HG02798 (cell line): ENCODE data around the gene MBL2.

Source experiments
- ATAC-seq: cut with Tn5 transposase; IDR thresholded peaks from one replicate; pipeline ENCODE4 v1.9.1; 2021; ENCODE audit warnings: mild to moderate bottlenecking; ENCODE audit not compliant: unreplicated experiment, poor library complexity

The MBL2 gene

DNA sequence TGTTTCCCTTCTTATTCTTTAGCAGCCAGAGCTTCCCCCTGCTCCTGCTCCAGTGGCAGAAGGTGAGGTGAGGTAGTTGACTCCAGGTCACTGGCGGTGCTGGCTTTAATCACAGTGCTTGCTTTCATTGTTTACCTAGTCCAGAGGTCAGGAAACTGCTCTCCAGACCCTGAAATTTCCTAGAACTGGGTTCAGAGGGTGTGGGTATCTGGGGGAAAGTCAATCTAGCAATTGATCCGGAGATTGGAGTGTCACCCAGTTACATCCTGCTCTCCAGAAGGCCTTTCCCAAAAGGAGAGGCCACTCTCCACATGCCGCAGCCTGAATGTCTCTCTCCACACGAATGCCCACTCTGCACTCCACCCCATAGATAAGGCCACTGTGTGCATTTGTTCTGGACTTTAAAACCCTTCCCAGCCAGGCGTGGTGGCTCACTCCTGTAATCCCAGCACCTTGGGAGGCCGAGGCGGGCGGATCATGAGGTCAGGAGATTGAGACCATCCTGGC lies 2.1 kb upstream of the MBL2 start:
- no peak for ATAC-seq

DNA sequence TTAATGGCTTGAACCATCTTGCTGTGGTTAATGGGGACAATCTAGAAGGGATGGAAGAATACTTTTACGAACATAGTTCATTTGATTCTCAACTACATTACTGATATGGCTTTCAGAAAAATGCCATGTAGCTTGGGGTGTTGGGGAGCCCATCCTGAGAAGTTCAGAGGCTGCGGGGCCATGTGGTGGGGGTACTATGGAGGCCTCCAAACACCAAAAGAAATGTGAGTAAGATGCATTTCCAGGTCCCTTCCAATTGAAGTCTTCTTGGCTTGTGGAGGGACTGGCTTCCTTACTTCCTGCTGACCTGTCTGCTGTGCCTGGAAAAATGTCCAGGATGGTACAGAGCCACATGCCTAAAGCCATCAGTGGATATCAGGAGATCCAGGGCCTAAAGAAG lies 1.6 kb upstream of the MBL2 start:
- ATAC-seq = no peak

DNA sequence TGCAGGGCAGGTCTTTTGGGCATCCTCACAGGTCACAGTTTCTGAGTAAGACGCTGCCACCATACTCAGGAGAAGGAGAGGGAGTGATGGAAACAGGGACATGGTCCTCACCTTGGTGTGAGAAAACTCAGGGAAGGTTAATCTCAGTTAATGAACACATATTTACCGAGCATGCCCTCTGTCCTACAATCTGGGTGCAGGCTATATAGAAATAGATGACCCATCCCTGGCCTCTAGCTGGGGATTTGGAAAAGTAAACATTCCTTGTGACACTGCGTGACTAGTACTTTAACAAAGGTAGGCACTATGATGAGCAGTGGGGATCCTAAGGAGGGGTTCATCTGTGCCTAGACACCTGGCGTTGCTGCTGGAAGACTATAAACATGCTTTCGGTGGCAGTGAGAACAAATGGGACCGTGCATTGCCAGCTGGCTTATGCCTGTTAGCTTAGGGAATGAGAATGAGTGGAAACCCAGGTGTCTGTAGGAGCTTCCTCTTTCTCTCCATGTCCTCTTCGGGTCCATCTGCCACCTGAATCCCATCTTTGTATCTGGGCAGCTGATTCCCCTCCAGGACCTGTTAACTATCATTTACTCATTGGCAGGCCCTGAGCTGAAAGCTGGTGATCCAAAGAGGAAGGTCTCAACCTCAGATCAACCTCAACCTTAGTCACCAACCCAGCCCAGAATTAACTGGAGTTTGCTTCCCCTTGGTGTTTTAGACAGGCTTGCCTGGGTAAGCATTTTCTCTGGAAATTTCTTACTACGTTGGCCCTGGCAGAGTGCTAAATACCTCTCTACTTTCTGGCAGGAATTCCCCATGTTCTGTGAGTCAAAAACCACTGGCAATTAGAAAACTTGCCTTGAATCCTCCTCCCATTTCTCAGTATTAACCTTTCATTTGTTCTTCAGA lies 794 bp downstream of the MBL2 start:
- ATAC-seq = no peak

DNA sequence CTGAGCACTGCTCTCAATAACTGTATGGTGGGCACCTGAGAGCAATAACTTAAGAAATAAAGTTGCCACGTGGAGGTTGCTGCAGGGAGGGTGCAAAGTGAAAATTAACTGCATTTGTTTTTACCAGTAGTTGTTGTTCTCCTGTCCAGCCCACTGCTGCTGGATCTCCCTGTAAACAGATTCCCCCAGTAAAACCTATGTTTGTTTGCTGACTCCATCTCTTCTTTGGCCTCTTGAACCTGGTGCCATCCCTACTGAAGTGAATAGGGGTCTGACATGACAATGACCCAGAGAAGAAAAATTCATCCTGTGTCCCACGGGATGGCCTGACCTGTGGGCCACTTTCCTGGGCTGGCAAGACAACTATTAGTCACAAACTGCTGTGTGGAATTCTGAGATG lies 1.7 kb downstream of the MBL2 start:
- ATAC-seq = no peak

DNA sequence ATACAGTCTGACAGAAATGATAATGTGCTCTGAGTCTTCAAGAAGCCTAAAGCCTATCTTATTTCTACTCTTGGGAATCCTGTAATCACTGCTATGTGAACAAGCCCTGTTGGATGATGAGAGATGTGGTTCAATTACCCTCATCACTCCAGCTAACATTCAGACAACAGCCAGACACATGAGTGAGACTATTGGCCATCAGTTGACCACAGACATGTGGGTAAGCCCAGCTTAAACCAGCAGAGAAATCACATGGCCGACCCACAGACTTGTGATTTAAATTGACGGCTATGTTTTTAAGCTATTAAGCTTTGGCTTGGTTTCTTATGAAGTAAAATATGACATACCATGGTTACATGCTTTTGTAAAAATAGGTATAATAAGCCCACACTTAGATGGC lies 2.6 kb downstream of the MBL2 start:
- ATAC-seq = no peak

DNA sequence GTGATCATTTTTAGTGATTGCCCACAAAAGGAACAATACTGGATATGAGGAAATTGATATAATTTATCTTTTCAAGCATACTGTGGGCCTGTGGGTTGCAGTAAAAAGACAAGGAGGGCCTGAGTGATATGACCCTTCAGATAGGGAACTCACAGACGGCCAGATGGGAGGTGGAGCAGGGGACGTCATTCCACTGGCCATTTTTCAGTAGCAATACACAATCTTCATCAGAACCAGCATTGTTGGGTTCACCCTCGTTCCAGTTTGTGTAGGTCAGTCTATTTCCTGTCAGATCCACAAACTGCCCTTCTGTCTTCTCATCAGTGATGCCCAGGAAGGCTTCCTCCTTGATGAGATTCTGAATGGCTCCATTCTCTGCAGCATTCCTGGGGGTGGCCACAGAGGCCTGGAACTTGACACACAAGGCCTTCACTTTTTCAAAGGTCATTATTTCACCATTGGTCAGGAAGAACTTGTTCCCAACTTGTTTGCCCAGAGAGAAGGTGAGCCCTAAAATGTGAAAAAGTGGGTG lies 4.5 kb downstream of the MBL2 start:
- no peak for ATAC-seq

DNA sequence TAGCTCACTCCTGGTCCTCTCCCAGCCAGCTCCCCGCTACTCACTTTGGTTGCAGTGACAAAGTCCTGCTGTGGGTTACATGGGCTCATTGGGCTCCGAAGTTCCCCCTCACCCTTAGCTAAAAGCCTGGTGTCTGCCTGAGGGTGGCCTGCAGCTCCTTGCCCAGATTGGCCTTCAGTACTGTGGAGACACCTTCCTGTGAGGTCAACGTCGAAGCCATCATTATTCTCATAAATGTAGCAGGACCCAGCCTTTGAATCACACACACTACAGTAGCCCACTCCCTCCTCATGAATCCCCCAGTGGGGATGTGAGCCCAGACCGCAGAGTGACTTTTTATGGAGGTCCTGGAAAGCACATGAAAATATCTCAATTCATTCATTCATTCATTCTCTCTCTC lies 10.5 kb downstream of the MBL2 start:
- no peak for ATAC-seq

DNA sequence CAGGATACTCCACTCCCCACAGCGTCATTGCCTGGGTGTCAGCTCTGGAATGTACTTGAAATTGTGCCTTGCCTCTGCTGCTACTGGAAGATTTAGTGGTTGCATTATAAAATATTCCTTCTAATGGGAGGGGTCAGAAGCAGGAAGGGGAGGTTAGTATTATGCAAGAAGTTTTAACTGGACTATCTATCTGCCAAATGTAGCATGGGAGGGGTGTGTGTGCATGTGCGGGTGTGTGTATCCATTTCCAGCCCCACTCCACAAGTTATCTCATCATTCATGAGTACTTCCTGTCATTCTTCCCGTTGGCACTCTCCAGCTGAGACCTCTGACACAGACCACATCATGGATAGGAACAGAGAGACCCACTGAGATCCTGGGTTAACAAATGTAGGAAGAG lies 13.4 kb downstream of the MBL2 start:
- no peak for ATAC-seq

DNA sequence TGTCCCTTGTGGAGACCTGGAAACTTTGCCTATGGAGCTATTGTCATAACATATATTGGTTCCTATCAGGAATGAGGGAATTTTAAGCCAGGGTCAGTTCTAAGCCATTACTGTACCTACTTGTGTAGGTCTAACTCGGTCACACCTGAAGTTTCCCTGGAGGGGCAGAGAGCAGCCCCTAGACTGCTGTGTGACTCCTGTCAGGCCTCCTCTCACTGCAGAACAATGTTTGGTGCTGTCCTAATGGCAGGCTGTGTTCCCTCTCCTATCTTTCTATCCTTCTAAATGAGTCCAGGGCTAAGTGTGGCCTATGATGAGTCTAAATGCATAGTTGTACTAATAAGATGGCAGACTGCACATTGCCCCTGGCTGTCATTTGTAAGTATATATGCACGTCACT lies 14.2 kb downstream of the MBL2 start:
- ATAC-seq = no peak

DNA sequence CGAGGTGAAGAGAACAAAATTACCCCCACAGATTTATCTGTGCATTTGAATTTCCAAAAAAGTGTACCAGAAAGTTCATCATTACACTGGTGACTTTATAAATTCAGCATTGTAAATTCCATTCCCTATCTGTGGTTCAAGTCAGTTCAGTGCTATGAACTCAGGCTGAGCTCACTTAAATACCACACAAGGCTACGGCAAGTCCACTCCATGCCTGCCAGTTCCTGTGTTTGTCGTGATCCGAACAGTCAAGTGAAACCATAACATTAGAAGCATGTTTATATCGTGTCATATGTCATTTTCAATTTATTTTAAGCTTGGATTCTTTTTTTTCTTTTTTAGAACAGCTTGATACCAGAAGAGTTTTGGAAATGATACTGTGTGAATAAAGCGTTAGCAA lies 14.8 kb downstream of the MBL2 start:
- no peak for ATAC-seq

DNA sequence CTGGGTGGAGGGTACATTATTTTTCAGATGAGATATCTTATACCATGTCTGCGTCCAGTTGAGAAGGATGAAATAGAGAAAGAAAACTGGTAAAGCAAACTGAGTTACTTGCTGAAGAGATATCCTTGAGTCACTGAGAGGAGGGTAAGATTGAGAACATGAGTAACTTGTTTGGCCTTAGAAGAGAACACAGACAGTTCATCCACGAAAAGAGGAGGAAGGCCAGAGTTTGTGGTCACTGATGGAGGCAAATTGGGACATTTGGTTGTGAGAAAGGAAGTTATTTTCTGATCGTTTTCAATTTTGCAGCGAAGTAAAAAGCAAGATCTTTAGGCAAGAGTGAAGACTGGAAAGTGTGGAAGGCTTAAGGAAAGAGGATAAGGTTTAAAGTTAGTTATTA lies 15.6 kb downstream of the MBL2 start:
- ATAC-seq = no peak

DNA sequence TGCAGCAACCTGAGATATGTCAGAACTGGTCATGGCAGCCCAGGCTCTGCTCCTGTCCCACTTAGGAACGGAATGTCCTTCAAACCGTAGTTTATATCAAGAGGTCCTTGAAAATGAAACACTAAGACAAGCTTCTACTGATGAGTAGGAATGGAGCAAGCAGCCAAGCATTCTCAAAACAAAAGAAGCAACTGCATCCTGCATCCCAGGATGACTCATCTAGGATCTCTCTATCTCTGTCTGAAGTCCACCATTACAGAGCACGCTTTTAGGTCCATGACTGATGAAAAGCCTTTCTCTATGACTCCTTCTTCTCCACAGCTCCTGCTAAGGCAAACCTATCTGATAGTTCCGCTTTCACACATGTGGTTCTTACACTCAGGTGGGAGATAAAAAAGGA lies 16.3 kb downstream of the MBL2 start:
- no peak for ATAC-seq

DNA sequence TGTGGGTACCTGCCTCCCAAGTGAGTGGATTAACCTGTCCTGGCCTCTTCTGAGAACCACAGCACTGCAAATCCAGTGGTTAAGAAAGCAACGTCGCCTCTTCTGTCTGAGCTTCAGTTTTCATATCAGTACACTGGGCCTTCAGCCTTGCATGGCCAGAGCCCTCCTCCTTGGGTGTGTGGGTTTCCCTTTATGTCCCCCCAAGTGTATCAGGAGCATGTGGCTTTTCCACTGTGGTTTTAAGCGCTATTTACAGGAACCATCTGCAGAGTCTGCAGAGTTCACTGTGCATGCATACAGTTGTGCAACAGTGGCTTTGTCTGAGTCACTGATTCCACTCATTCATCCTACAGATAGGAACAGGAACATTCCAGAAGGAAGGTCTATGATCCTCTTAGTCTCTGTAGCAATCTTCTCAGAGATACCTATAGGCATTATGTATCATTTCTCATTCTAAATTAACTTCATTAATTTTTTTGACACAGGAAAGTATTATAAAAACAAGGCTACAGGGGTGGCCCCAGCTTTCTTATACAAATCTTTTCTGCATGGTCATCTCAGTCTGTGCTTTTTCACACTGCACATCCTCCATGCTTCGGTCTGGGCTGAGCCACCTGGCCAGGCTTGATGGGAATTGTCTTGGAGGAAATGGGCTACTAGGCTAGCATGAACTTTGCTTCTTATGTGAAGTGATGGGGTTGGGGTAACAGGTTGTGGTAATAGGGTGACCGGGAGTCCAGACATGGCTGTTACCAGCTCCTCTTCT lies 17.1 kb downstream of the MBL2 start:
- ATAC-seq = no peak

DNA sequence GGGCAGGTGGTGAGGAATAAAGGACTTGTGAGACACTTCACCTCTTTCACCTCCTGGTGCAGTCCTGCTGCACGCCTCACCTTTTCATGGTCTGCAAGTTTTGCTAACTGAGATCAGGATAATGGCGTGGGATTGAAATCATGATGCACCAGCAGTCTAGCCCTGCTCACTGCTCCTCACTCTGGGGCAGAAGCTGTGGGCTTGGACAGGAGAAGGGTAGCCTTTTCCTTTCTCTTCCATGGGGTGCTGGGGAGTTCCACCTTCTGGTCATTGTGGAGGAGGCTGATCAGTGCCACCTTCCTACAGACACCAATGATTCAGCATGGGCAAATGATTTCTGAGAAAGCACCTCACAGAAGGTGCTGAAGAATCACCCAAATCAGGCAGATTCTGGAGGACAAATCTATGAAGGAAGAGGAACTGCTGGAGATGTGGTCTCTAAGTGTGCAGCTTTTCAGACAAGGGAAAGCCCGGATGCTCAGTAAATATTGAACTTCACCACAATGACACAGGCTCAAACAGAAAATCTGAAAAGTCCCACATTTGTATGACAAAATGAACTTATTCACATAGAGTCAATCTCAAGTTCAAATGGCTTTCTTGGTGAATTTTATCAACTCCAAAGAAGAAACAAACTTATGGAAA lies 19.7 kb downstream of the MBL2 start:
- no peak for ATAC-seq

DNA sequence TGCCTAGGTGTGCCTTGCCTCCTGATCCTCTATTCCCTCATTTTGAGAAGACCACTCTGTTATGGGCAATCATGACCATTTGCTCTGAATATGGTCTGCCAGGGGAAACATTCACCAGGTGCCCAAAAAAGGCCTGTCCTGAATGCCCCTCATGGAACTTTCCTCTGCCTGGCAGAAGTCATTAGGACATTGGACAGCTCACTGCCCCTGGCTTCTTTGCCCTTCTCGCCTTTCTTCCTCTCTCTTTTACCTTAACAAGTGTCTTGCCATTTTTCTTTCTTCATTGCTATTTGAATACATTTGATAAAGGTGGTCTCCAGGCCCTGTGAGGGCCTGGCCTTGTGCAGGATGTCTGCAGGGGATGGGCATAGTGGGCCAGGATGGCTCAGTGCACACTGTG lies 20.3 kb downstream of the MBL2 start:
- no peak for ATAC-seq

DNA sequence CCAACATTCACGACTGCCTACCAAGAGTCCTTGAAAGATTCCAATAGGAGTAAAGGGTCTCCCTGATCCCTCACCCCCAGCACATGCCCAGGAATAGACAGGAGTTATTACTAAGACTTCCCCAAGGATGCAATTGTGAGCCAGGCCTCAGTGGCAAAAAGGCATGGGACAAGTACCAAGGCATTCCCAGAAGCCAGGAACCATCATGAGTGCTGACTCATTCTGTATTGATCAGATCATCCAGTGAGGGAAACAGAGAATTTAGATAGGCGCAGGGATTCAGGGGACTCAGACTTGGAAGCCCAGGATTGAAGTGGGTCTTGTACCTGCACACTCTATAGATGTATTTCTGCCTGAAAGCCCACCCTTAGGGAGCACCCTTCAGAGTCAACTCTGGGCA lies 21.2 kb downstream of the MBL2 start:
- no peak for ATAC-seq

DNA sequence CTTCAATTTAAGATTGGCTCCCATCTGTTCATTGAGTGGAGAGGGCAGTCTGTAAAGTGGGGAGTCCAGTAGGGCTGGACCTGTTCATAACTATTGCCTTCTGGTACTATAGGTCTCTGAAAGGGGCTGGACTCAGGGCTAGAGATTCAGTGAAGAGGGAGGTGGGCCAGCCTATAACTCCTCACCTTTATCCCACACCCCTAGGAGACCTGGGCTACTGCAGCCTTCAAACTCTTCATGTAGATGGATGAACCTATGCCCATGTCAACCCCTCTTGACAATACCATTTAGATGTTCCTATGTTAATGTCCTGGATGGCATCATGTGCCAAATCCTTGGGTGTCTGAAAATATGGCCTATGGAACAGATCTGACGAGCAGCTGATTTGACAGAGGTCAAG lies 22.0 kb downstream of the MBL2 start:
- ATAC-seq = no peak

DNA sequence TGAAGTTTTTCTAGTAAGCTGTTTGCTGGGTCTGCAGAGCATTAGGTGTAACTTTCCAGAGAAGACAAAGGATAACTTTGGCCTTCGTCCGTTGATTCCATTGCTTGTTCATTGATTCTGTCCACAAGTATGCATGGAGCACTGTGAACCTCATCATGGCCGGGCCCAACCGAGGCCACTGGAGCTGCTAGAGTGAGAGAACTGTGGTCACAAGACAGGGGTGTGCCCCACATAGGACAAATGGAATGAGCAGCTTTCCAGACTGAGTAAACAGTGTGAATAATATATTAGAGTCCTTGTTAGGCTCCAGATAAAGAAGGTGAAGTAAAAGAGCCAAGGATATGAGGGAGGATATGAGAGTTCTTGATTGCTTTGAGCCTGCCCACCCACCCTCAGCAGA lies 24.9 kb downstream of the MBL2 start:
- ATAC-seq = no peak

DNA sequence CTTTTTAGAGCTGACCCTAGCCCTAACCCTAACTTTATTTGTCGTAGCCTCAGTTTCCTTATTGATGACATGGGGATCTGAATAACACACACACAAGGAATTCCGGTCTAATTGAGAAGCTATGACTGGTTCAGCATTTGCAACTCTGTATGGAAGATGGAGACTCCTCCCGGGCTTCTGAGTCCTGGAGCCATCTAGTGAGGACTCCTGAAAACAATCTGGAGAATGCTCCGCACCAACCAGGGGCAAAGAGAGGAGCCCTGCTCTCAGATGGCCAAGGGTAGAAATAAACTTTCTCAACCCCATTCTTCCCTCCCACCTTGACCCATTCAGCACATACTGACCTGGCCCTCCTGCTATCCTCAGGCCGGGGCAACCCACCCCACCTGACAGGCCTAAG lies 26.4 kb downstream of the MBL2 start:
- no peak for ATAC-seq

DNA sequence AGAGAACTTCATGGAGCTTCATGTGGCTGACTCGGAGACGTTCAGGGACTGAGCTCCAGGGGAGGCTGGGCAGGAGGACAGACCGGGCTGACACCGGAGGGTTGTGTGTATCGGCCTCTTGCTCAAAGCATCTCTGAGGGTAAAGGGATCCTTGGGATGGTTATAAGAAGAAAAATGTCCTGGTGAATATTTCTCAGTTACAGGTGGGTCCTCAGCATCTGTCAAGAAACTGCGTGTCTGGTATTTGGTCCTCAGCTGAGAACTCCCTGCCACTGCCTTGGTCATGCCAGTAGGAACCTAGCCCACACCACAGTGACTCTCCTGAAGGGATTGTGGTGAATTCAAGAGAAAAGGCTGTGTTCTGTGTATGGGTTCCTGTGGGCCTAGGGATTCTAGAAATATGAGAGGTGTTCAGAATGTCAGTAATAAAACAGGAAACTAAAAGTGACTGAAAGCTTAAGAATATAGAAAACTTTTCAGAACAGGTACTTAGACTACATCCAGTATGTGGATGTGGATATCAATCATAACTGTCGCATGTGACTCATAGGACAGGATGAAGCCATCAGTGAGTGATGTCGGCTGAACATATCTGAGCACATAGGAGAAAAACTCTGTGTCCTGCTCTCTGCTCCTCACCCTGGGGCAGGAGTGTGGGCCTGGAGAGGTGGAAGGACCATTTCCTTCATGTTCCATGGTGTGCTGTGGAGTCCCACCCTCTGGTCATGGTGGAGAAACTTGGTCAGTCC lies 28.4 kb downstream of the MBL2 start:
- ATAC-seq = no peak
